Osteoblast (primary cell): ENCODE results near the gene MAP3K20. TPM values are rescaled to one million over a fixed set of nuclear protein-coding genes. Genes with fewer than 3 reads are reported as not detected.
A peak's percentile ranks its signal among the peaks of the same experiment; 100 is the strongest.

Source experiments
- DNase-seq: peaks from one replicate; pipeline ENCODE4 v3.0.0; 2011; ENCODE audit warnings: low spot score, mixed read lengths; ENCODE audit not compliant: insufficient read length; ENCODE audit errors: missing footprints
- H2AFZ ChIP-seq: 2 replicates; pipeline ENCODE4 v1.6.0; 2011; ENCODE audit warnings: mild to moderate bottlenecking, low read length
- H3K27ac ChIP-seq: 2 replicates; pipeline ENCODE4 v1.5.1; 2011; ENCODE audit warnings: mild to moderate bottlenecking, low read depth, low read length, moderate library complexity
- H3K27me3 ChIP-seq: 2 replicates; pipeline ENCODE4 v1.6.0; 2012; ENCODE audit warnings: mild to moderate bottlenecking, control low read depth, inconsistent platforms, low read length, moderate library complexity; ENCODE audit not compliant: insufficient read depth
- H3K36me3 ChIP-seq: 2 replicates; pipeline ENCODE4 v1.5.1; 2011; ENCODE audit warnings: mild to moderate bottlenecking, low read length, control low read depth, moderate library complexity; ENCODE audit not compliant: insufficient read depth
- H3K4me1 ChIP-seq: 2 replicates; pipeline ENCODE4 v1.5.1; 2011; ENCODE audit warnings: mild to moderate bottlenecking, low read length, control low read depth, moderate library complexity; ENCODE audit not compliant: insufficient read depth
- H3K4me2 ChIP-seq: 2 replicates; pipeline ENCODE4 v1.6.0; 2011; ENCODE audit warnings: mild to moderate bottlenecking, low read length; ENCODE audit not compliant: insufficient read depth
- H3K4me3 ChIP-seq: fragments of 200-600 bp; sonication (generic); 3 replicates; pipeline ENCODE4 v1.5.1; 2012; ENCODE audit warnings: mild to moderate bottlenecking, low read length, inconsistent platforms; ENCODE audit not compliant: insufficient read depth
- H3K79me2 ChIP-seq: 2 replicates; pipeline ENCODE4 v1.6.0; 2012; ENCODE audit warnings: mild to moderate bottlenecking, low read length, control low read depth, inconsistent platforms; ENCODE audit not compliant: insufficient read depth
- H3K9me3 ChIP-seq: 2 replicates; pipeline ENCODE4 v1.5.1; 2011; ENCODE audit warnings: low read depth, low read length, control low read depth
- H4K20me1 ChIP-seq: 2 replicates; pipeline ENCODE4 v1.6.0; 2012; ENCODE audit warnings: mild to moderate bottlenecking, low read length, control low read depth; ENCODE audit not compliant: insufficient read depth
- total RNA-seq: library from RNA; depleted of rRNA; stranded (reverse); fragments of >200 nt; gene quantifications from 2 replicates; pipeline ENCODE4 v1.2.3, GENCODE V29; 2012
- TF ChIP-seq, protein P1 (sequence below): IDR thresholded peaks from 2 replicates; pipeline ENCODE4 v1.5.1; 2011; ENCODE audit warnings: mild to moderate bottlenecking, low read depth, low read length, moderate library complexity; ENCODE audit errors: extremely low read depth

MAP3K20 gene
- total RNA-seq, 1 donor: 56.1 TPM

GRCh38 chr2:173059292-173059691, 16.4 kb upstream of the MAP3K20 start:
- no peak for DNase-seq
- Histone ChIP-seq H3K27ac (no peak overlapping the region), H3K4me2 (no peak overlapping the region), H2AFZ (no peak overlapping the region), H3K4me3 (no peak overlapping the region), H3K4me1 (peaks cover 4% of the 10 kb centered on the region), H3K27me3 (no peaks in the 10 kb centered on the region), H3K36me3 (no peaks in the 10 kb centered on the region), H3K9me3 (no peaks in the 10 kb centered on the region), H4K20me1 (no peaks in the 10 kb centered on the region), H3K79me2 (no peaks in the 10 kb centered on the region)
- TF ChIP-seq, protein P1, sequence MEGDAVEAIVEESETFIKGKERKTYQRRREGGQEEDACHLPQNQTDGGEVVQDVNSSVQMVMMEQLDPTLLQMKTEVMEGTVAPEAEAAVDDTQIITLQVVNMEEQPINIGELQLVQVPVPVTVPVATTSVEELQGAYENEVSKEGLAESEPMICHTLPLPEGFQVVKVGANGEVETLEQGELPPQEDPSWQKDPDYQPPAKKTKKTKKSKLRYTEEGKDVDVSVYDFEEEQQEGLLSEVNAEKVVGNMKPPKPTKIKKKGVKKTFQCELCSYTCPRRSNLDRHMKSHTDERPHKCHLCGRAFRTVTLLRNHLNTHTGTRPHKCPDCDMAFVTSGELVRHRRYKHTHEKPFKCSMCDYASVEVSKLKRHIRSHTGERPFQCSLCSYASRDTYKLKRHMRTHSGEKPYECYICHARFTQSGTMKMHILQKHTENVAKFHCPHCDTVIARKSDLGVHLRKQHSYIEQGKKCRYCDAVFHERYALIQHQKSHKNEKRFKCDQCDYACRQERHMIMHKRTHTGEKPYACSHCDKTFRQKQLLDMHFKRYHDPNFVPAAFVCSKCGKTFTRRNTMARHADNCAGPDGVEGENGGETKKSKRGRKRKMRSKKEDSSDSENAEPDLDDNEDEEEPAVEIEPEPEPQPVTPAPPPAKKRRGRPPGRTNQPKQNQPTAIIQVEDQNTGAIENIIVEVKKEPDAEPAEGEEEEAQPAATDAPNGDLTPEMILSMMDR: no peak

GRCh38 chr2:173059971-173060461, 15.6 kb upstream of the MAP3K20 start:
- Histone ChIP-seq H3K9me3 (no peaks in the 10 kb centered on the region), H3K4me1 (peaks cover 4% of the 10 kb centered on the region), H3K79me2 (no peaks in the 10 kb centered on the region), H3K27ac (peak overlapping the region; percentile 11), H3K27me3 (no peaks in the 10 kb centered on the region), H3K36me3 (no peaks in the 10 kb centered on the region), H2AFZ (peak overlapping the region; percentile 5), H3K4me2 (peak overlapping the region; percentile 27), H4K20me1 (no peaks in the 10 kb centered on the region), H3K4me3 (no peak overlapping the region)
- no peak for DNase-seq
- TF ChIP-seq, protein P1: no peak

DNA sequence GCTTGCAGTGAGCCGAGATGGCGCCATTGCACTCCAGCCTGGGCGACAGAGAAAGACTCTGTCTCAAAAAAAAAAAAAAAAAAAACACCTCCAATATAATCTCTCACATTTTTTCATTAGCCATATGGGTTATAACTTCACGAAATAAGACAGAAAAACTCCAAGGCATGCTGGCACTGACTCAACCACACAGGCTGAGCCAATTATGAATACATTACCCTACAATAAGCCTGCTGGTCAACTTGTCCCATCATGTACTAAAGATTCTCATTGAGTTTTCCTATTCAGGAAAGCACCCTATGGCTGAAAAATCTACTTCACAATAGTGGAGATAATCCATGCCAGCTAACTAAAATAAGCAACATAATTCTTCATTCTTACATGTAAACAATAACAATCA, 12.8 kb upstream of the MAP3K20 start:
- H3K27ac ChIP-seq: no peak overlapping the region
- TF ChIP-seq, protein P1: no peak
- no peaks in the 10 kb centered on the region for H3K79me2 ChIP-seq
- no peaks in the 10 kb centered on the region for H3K27me3 ChIP-seq
- H2AFZ ChIP-seq: no peak overlapping the region
- no peak for DNase-seq
- H3K4me3 ChIP-seq: no peak overlapping the region
- no peaks in the 10 kb centered on the region for H3K36me3 ChIP-seq
- H3K4me2 ChIP-seq: no peak overlapping the region
- H3K9me3 ChIP-seq: no peaks in the 10 kb centered on the region
- H3K4me1 ChIP-seq: peaks cover 4% of the 10 kb centered on the region
- no peaks in the 10 kb centered on the region for H4K20me1 ChIP-seq

DNA sequence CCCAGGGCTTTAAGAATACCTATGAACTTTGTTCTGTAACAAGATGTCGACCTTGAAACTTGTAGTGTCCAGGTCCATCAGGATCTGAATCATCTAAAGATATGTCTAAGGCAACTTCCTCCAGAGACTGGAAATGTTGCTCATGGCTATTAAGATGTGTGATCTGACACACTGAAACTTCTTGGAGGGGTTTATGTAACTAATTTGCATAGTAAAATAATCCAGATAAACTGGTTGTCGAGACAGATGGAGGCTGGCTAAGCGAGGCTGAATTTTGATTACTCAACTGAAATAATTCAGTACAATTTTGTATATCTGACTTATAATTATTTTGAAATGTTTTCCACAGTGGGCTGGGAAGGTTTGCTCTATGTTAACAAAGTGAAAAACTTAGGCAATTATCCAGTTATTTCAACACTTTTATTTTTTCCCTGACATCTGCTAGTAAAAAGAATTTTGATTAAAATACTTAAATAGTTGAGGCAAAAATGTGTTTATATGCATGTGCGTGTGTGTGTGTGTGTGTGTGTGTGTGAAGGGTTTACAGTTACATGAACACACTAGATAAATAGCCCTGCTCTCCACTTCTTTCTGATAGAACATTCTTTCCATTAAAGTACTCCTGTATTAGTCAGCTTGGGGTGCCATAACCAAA, 11.4 kb upstream of the MAP3K20 start:
- no peak for DNase-seq
- no peak overlapping the region for H2AFZ ChIP-seq

More for the DNA sequence above, 11.4 kb upstream of the MAP3K20 start:
- no peaks in the 10 kb centered on the region for H3K36me3 ChIP-seq
- H3K27ac ChIP-seq: no peak overlapping the region
- H3K4me1 ChIP-seq: peaks cover 4% of the 10 kb centered on the region
- H3K4me3 ChIP-seq: no peak overlapping the region
- no peaks in the 10 kb centered on the region for H3K79me2 ChIP-seq
- H4K20me1 ChIP-seq: no peaks in the 10 kb centered on the region
- TF ChIP-seq, protein P1: no peak
- H3K27me3 ChIP-seq: no peaks in the 10 kb centered on the region
- no peaks in the 10 kb centered on the region for H3K9me3 ChIP-seq
- no peak overlapping the region for H3K4me2 ChIP-seq
